ENCODE data around the gene SLC26A6. TPM values are rescaled to one million over a fixed set of nuclear protein-coding genes. Genes with fewer than 3 reads are reported as not detected.

The SLC26A6 gene
- polyA plus RNA-seq, 10 donors, result 6.2 to 14.1 (median 8.5) TPM

Other genes starting within 250 kb of the SLC26A6 start
- 10 to 100 TPM; 11.4 to 33.0 (median 20.0) TPM for gene PLXNB1, start 205.4 kb downstream of the SLC26A6 start, polyA plus RNA-seq (ENCODE audit: insufficient read length in 10 of 10)
- gene CCDC51, start 195.3 kb downstream of the SLC26A6 start, polyA plus RNA-seq (ENCODE audit: insufficient read length in 10 of 10), result 10 to 100 TPM in 8 of 10 donors, 1 to 10 TPM in 2; 9.2 to 15.2 (median 11.3) TPM
- gene TMA7, start 195.2 kb downstream of the SLC26A6 start, polyA plus RNA-seq (ENCODE audit: insufficient read length in 10 of 10), result 100 to 1,000 TPM; 146 to 239 (median 178) TPM
- 1 to 10 TPM; 6.4 to 9.8 (median 7.9) TPM for gene ATRIP, start 188.7 kb downstream of the SLC26A6 start, polyA plus RNA-seq (ENCODE audit: insufficient read length in 10 of 10)
- 10 to 100 TPM; 54.3 to 89.5 (median 70.3) TPM for gene SHISA5, start 131.3 kb downstream of the SLC26A6 start, polyA plus RNA-seq (ENCODE audit: insufficient read length in 10 of 10)
- gene PFKFB4, start 78.7 kb downstream of the SLC26A6 start, polyA plus RNA-seq (ENCODE audit: insufficient read length in 10 of 10), result 1 to 10 TPM; 3.1 to 5.6 (median 4.5) TPM
- gene UCN2, start 71.7 kb downstream of the SLC26A6 start, polyA plus RNA-seq (ENCODE audit: insufficient read length in 10 of 10), result 1 to 10 TPM in 1 of 10 donors, under 1 TPM in 3, not detected in 6; 0.16 to 1.1 (median 0.49) TPM
- gene COL7A1, start 40.1 kb downstream of the SLC26A6 start, polyA plus RNA-seq (ENCODE audit: insufficient read length in 10 of 10), result 10 to 100 TPM in 3 of 10 donors, 1 to 10 TPM in 7; 3.2 to 54.8 (median 5.4) TPM
- 100 to 1,000 TPM; 161 to 187 (median 177) TPM for gene UQCRC1, start 25.8 kb downstream of the SLC26A6 start, polyA plus RNA-seq (ENCODE audit: insufficient read length in 10 of 10)
- not detected for gene TMEM89, start 13.7 kb downstream of the SLC26A6 start, polyA plus RNA-seq (ENCODE audit: insufficient read length in 10 of 10)
- gene CELSR3, start 27.4 kb upstream of the SLC26A6 start, polyA plus RNA-seq (ENCODE audit: insufficient read length in 10 of 10), result 1 to 10 TPM in 1 of 10 donors, under 1 TPM in 9; 0.35 to 1.2 (median 0.66) TPM
- gene NCKIPSD, start 50.5 kb upstream of the SLC26A6 start, polyA plus RNA-seq (ENCODE audit: insufficient read length in 10 of 10), result 10 to 100 TPM in 1 of 10 donors, 1 to 10 TPM in 9; 5.9 to 11.2 (median 7.8) TPM
- 100 to 1,000 TPM in 1 of 10 donors, 10 to 100 TPM in 9; 57.4 to 114 (median 77.8) TPM for gene IP6K2, start 81.8 kb upstream of the SLC26A6 start, polyA plus RNA-seq (ENCODE audit: insufficient read length in 10 of 10)
- gene PRKAR2A, start 212.4 kb upstream of the SLC26A6 start, polyA plus RNA-seq (ENCODE audit: insufficient read length in 10 of 10), result 10 to 100 TPM; 30.2 to 47.0 (median 38.9) TPM

Data from muscle of back (tissue), 10 donors.